GM12864 (cell line): ENCODE measurements around the gene OR2T5.
"Not testable (repeated sequence)": the region's sequence is repeated elsewhere in the genome, so short reads cannot be mapped to it uniquely, and the experiment has no call there.

Source experiments
- DNase-seq: peaks from one replicate; pipeline ENCODE4 v3.0.0-alpha.2; 2011; ENCODE audit warnings: low read depth
- H3K4me3 ChIP-seq: 2 replicates; pipeline ENCODE4 v1.5.1; 2011; ENCODE audit warnings: mild to moderate bottlenecking, low read depth, low read length, control low read depth
- TF ChIP-seq, protein P1 (sequence below): IDR thresholded peaks from 2 replicates; pipeline ENCODE4 v1.5.1; 2011; ENCODE audit warnings: low read depth, mild to moderate bottlenecking, moderate library complexity, low read length, control low read depth, inconsistent platforms; ENCODE audit errors: missing control alignments

OR2T5 gene

GRCh38 chr1:248481686-248482579 lies 6.5 kb upstream of the OR2T5 start:
- H3K4me3 ChIP-seq = not testable (repeated sequence)
- peak; percentile 2 for DNase-seq

DNA sequence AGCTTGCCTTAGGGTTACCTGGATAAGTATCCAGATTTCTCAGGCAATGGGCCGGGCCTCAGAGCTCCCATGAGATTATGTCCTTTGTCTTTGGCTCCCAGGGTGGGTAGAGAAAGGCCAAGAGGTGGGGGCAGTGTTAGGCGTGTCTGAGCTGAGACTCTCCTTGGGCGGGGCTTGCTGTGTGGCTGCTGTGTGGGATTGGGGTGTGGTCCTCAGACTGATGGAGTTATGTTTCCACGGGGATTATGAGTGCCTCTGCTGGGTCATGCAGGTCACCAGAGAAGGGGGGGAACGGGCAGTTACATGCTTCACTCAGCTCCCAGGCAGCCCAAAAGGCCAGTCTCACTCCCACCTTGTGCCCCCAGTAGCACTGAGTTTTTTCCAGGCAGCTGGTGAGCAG lies 8.3 kb downstream of the OR2T5 start:
- DNase-seq = not testable (repeated sequence)

GRCh38 chr1:248500305-248501035 lies 12.1 kb downstream of the OR2T5 start:
- H3K4me3 ChIP-seq, DNase-seq: not testable (repeated sequence)

More for the DNA sequence above, 8.3 kb downstream of the OR2T5 start:
- H3K4me3 ChIP-seq = not testable (repeated sequence)

DNA sequence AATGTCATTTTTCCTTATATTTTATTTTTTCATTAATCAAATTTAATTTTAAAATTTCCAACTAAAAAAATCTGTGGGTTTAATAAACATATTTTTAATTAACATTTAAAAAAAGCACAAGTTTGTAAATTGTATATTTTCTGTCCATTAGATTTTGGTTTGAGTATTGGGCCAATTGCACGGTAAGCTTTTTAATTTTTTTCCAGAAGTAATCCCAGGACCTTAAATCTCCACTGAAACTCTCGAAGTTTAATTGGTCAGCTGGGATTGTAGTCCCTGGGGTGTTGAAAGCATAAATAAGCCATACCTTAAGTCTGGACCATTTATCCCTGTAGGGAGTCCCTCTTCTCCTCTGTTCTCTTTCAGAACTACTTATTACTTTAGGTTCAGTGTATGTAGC lies 19.4 kb downstream of the OR2T5 start, which contains the start of gene OR2G6:
Gene OR2G6 (plus strand): TSS at position 301 of the 400 bp plus-strand sequence. CDS start 13,574 bp downstream, outside the sequence.
- not testable (repeated sequence) for DNase-seq, H3K4me3 ChIP-seq

- not testable (repeated sequence) for H3K4me3 ChIP-seq, DNase-seq
These were observed 21.8 kb downstream of the OR2T5 start for GRCh38 chr1:248510217-248510616.

DNA sequence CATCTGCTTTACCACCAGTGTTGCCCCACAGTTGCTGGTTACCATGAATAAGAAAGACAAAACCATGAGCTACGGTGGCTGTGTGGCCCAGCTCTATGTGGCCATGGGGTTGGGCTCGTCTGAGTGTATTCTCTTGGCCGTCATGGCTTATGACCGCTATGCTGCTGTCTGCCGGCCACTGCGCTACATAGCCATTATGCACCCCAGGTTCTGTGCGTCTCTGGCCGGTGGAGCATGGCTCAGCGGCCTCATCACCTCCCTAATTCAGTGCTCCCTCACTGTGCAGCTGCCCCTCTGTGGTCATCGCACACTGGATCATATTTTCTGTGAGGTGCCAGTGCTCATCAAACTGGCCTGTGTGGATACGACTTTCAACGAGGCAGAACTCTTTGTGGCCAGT lies 33.5 kb downstream of the OR2T5 start:
- TF ChIP-seq, protein P1, sequence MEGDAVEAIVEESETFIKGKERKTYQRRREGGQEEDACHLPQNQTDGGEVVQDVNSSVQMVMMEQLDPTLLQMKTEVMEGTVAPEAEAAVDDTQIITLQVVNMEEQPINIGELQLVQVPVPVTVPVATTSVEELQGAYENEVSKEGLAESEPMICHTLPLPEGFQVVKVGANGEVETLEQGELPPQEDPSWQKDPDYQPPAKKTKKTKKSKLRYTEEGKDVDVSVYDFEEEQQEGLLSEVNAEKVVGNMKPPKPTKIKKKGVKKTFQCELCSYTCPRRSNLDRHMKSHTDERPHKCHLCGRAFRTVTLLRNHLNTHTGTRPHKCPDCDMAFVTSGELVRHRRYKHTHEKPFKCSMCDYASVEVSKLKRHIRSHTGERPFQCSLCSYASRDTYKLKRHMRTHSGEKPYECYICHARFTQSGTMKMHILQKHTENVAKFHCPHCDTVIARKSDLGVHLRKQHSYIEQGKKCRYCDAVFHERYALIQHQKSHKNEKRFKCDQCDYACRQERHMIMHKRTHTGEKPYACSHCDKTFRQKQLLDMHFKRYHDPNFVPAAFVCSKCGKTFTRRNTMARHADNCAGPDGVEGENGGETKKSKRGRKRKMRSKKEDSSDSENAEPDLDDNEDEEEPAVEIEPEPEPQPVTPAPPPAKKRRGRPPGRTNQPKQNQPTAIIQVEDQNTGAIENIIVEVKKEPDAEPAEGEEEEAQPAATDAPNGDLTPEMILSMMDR = no peak
- no peak overlapping the region for H3K4me3 ChIP-seq
- no peak for DNase-seq

DNA sequence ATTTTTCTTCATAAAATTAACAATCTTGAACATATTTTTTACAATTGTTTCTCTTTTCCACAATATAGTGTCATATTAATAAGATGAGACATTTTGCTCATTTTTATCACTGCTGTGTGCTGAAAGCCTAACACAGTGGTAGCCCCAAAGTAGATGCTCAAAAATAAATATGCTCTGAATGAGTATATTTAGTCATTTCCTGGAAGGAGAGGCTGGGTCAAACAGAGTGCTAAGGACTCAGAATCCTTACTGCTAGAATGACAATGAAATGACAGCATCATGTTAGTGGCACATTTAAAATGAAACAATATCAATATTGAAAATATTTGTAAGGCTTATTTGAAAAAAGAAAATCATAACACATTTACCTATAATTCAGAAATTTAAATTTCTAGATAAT lies 49.1 kb downstream of the OR2T5 start:
- H3K4me3 ChIP-seq, DNase-seq: not testable (repeated sequence)
